Lung (tissue), 16 donors: ENCODE measurements around the gene ZNF322. TPM values are rescaled to one million over a fixed set of nuclear protein-coding genes. Genes with fewer than 3 reads are reported as not detected.
"Not testable (repeated sequence)": the region's sequence is repeated elsewhere in the genome, so short reads cannot be mapped to it uniquely, and the experiment has no call there.

Experiments used
- ATAC-seq: fragments of 200-7000 bp; cut with Tn5 transposase; one replicate; pipeline ENCODE4 v1.9.1; 2020; ENCODE audit warnings: moderate number of reproducible peaks; ENCODE audit not compliant: insufficient read depth, low FRiP score
- DNase-seq, 3 donors: peaks; one replicate each; pipeline ENCODE4 v3.0.0-alpha.2; 2013 to 2017
- H3K27ac ChIP-seq, 2 donors: one replicate each; pipeline ENCODE4 v1.5.1; 2013; ENCODE audit warnings: mild to moderate bottlenecking in 2 of 2, moderate library complexity in 2 of 2, control low read depth in 1 of 2, inconsistent platforms in 1 of 2, low read depth in 1 of 2, low read length in 1 of 2
- H3K27me3 ChIP-seq, 3 donors: one replicate each; pipeline ENCODE4 v1.5.1; 2013; ENCODE audit warnings: low read length in 2 of 3; ENCODE audit not compliant: control insufficient read depth in 3 of 3, insufficient read depth in 3 of 3
- H3K36me3 ChIP-seq, 4 donors: one replicate each; pipeline ENCODE4 v1.5.1; 2013; ENCODE audit warnings: low read length in 4 of 4, mild to moderate bottlenecking in 1 of 4, moderate library complexity in 1 of 4; ENCODE audit not compliant: control insufficient read depth in 4 of 4, insufficient read depth in 4 of 4
- H3K4me1 ChIP-seq, 5 donors: one replicate each; pipeline ENCODE4 v1.5.1; 2013; ENCODE audit warnings: low read length in 5 of 5, mild to moderate bottlenecking in 2 of 5, moderate library complexity in 1 of 5; ENCODE audit not compliant: control insufficient read depth in 5 of 5, insufficient read depth in 5 of 5
- H3K4me3 ChIP-seq: one replicate; pipeline ENCODE4 v1.5.1; 2013; ENCODE audit warnings: mild to moderate bottlenecking, control low read depth, moderate library complexity
- H3K9ac ChIP-seq, 2 donors: one replicate each; pipeline ENCODE4 v1.5.1; 2013; ENCODE audit warnings: low read length in 2 of 2, control low read depth in 1 of 2; ENCODE audit not compliant: insufficient read depth in 1 of 2
- H3K9me3 ChIP-seq, 4 donors: one replicate each; pipeline ENCODE4 v1.5.1; 2013; ENCODE audit warnings: low read length in 3 of 4, mild to moderate bottlenecking in 1 of 4, moderate library complexity in 1 of 4; ENCODE audit not compliant: control insufficient read depth in 4 of 4, insufficient read depth in 3 of 4
- WGBS, 2 donors: extraction: QIAGEN DNeasy Blood & Tissue Kit; methylation state at CpG; one replicate each; pipeline ENCODE4 v1.1.7; 2013; 5-methylcytosine and 5-hydroxymethylcytosine counted together
- long read RNA-seq, 5 donors: transcript quantifications; one replicate each; lab custom pipeline, GENCODE V29; 2026
- polyA plus RNA-seq, 2 donors: library from polyadenylated mRNA; stranded (reverse); fragments of 200-250 nt; gene quantifications; one replicate each; pipeline ENCODE4 v1.2.1, GENCODE V29; 2013
- total RNA-seq, 2 donors: library from RNA; depleted of rRNA in 1 of 2; stranded (reverse); fragments of >200 nt in 1 of 2; gene quantifications; one replicate each; pipeline ENCODE4 v1.2.1, GENCODE V29; 2014 to 2021
- TF ChIP-seq, protein P1 (sequence below): IDR thresholded peaks from 2 replicates; pipeline ENCODE4 v1.5.1; 2012; ENCODE audit warnings: mild to moderate bottlenecking; ENCODE audit errors: control extremely low read depth, extremely low read depth
- donor health status: control.
- donor health status: control.
- donor health status: Bipolar disorder and iron deficiency.
- donor health status: healthy.
- donor health status: DM: yes; HTN: yes; CAD: no.

Gene ZNF322, protein sequence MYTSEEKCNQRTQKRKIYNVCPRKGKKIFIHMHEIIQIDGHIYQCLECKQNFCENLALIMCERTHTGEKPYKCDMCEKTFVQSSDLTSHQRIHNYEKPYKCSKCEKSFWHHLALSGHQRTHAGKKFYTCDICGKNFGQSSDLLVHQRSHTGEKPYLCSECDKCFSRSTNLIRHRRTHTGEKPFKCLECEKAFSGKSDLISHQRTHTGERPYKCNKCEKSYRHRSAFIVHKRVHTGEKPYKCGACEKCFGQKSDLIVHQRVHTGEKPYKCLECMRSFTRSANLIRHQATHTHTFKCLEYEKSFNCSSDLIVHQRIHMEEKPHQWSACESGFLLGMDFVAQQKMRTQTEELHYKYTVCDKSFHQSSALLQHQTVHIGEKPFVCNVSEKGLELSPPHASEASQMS
- total RNA-seq: 10 to 100 TPM; 19.8 to 26.0 TPM
- 1 to 10 TPM; 5.8 to 9.1 TPM for polyA plus RNA-seq
- long read RNA-seq, donor 1, full-length matches to known transcripts: 14 of 14 reads
- long read RNA-seq, donor 1, partial matches to known transcripts: 0 of 14 reads
- long read RNA-seq, donor 1, other reads (novel, unspliced or antisense): 0 of 14 reads
- long read RNA-seq, donor 2, full-length matches to known transcripts: 6 of 6 reads
- long read RNA-seq, donor 2, partial matches to known transcripts: 0 of 6 reads
- long read RNA-seq, donor 2, other reads (novel, unspliced or antisense): 0 of 6 reads
- long read RNA-seq, donor 3, full-length matches to known transcripts: 11 of 11 reads
- long read RNA-seq, donor 3, partial matches to known transcripts: 0 of 11 reads
- long read RNA-seq, donor 3, other reads (novel, unspliced or antisense): 0 of 11 reads
- long read RNA-seq, donor 4, full-length matches to known transcripts: 8 of 8 reads
- long read RNA-seq, donor 4, partial matches to known transcripts: 0 of 8 reads
- long read RNA-seq, donor 4, other reads (novel, unspliced or antisense): 0 of 8 reads
- long read RNA-seq, donor 5, full-length matches to known transcripts: 24 of 36 reads
- long read RNA-seq, donor 5, partial matches to known transcripts: 12 of 36 reads
- long read RNA-seq, donor 5, other reads (novel, unspliced or antisense): 0 of 36 reads

DNA sequence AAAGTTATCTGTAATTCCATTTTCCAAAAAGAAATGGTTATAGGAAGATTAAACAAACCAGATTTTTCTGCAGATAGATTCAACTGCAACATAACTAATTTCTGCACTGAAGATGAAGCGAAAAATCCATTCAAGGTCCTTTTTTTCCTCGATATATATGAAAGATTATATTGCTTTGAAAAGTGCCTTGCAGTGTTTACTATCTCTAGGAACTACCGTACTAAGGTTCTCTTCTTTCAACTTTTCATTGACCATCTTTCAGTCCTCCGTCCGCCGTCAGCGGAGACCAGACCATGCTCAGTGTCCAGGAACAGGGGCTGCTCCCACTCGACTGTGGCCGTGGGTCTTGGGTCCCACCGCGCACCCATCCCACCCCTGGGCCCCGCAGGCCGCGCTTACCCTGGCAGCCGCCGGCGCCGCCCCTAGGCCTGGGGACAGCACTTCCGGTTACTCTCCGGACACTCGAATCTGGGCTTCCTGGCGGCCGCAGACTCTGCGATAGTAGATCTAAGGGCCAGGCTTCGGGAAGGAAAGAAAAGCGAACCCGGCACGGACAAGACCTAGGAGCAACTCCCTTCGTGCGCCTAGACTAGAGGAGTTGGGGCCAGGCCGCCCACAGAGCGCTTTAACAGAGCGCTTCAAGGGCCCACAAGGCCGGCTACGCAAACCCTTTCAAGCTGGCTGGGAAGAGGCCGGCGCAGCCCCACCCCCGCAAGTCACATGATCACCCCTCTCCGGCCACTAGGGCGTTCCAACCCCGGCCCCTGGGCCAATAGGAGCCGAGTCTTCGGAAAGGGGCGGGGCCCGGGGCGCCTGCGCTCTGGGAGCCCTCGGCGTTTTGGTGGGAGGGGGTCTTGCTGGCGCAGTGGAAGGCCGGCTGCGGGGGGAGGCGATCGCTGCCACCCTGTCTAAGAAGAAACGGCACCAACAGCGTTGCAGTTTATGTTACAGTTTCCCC is at the start of gene ZNF322:
TSS of gene ZNF322 (minus strand) at position 705 of the 958 bp plus-strand sequence. CDS start 21,193 bp downstream, outside the sequence.
- ATAC-seq: peak; percentile 100
- TF ChIP-seq, protein P1, sequence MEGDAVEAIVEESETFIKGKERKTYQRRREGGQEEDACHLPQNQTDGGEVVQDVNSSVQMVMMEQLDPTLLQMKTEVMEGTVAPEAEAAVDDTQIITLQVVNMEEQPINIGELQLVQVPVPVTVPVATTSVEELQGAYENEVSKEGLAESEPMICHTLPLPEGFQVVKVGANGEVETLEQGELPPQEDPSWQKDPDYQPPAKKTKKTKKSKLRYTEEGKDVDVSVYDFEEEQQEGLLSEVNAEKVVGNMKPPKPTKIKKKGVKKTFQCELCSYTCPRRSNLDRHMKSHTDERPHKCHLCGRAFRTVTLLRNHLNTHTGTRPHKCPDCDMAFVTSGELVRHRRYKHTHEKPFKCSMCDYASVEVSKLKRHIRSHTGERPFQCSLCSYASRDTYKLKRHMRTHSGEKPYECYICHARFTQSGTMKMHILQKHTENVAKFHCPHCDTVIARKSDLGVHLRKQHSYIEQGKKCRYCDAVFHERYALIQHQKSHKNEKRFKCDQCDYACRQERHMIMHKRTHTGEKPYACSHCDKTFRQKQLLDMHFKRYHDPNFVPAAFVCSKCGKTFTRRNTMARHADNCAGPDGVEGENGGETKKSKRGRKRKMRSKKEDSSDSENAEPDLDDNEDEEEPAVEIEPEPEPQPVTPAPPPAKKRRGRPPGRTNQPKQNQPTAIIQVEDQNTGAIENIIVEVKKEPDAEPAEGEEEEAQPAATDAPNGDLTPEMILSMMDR: no peak
- peak within 1 kb of the TSS; percentile 88 to 91 for H3K27ac ChIP-seq
- 1 to 7% methylated on average over 47 to 54 of the region's 56 CpGs for WGBS, 2 donors
- H3K4me3 ChIP-seq: peak within 1 kb of the TSS; percentile 89
- no peaks in the 10 kb centered on the region for H3K9me3 ChIP-seq
- H3K27me3 ChIP-seq: peaks cover 0 to 14% (median 3%) of the 10 kb centered on the region in 3 donors
- peaks cover 0 to 15% (median 5%) of the 10 kb centered on the region in 5 donors for H3K4me1 ChIP-seq
- peak; percentile 96 to 97 (median 97) for DNase-seq
- peaks cover 3 to 8% (median 3%) of the 10 kb centered on the region in 4 donors for H3K36me3 ChIP-seq
- H3K9ac ChIP-seq: peak within 1 kb of the TSS; percentile 49 to 82

DNA sequence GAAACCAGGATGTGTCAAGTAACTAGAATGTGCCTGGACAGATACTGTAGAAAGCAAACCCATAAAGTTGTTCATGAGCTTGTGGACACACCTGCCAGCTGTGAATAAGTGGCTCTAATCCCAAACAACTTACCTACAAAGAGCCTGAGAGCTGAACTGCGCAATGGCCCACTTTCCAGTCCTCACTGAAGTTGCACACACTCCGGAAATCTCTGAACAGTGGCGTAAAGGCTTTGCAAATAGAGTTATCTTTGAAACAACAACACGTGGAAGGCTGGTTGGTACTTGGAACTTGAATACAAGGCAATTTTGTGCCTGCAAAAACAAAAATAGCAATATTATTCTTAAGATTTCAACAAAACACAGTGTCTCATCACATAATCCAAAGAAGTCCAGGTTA is 46.2 kb upstream of the ZNF322 start:
- not testable (repeated sequence) for H3K4me1 ChIP-seq, H3K9ac ChIP-seq, H3K27me3 ChIP-seq, H3K27ac ChIP-seq, H3K4me3 ChIP-seq, ATAC-seq, H3K36me3 ChIP-seq, H3K9me3 ChIP-seq, DNase-seq
- WGBS, 2 donors: no CpG with 5 or more reads among the region's 4 CpGs

DNA sequence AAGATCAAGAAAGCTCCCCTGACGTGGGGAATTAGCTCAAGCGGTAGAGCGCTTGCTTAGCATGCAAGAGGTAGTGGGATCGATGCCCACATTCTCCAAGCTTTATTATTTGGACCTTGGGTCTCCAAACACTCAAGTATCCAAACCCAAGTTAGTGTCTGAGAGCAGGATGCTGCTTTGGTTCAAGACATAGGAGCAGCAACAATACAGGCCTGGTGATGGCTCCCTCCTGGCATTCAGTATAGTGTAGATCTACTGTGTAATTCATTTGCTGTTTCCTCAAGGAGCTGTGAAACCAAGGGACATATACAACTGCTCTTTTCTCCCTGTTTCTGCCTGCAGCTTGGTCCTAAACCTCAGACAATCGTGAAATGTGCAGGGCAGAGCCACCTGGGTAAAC is 45.8 kb upstream of the ZNF322 start:
- not testable (repeated sequence) for ATAC-seq, H3K4me1 ChIP-seq, H3K9ac ChIP-seq, H3K4me3 ChIP-seq, H3K9me3 ChIP-seq, H3K27ac ChIP-seq, DNase-seq, H3K36me3 ChIP-seq, H3K27me3 ChIP-seq
- no CpG with 5 or more reads among the region's 5 CpGs for WGBS, 2 donors

DNA sequence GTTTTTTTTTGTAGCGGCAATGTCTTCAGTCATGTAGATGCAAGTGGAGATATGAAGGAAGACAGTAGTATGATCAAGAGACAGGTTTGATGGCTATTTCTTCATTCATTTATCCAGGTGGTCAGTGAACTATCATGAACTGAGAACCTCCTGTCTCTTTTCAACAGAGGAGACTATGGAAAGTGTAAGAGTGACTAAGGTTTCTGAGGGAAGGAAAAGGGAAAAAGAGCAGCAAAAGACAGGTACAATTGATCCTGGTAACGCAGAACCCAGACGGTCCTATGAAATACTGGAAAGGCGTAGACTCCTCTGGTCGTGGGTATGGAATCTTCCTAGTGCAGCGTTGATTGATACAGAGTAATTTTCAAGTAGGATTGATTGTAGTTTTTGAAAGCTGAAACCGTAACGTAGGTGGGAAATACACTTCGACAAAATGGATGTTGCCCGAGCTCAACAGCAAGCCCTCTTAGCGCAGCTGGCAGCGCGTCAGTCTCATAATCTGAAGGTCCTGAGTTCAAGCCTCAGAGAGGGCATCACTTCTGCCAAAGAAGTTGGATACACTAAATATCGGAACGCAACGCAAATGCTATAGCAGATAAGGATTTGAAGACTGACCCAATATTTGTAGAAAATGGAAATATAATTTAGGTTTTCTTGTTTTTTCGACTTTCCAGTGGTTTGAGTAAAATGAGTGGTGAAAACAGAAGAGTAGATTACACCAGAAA is 41.6 kb upstream of the ZNF322 start:
- ATAC-seq: not testable (repeated sequence)

DNA sequence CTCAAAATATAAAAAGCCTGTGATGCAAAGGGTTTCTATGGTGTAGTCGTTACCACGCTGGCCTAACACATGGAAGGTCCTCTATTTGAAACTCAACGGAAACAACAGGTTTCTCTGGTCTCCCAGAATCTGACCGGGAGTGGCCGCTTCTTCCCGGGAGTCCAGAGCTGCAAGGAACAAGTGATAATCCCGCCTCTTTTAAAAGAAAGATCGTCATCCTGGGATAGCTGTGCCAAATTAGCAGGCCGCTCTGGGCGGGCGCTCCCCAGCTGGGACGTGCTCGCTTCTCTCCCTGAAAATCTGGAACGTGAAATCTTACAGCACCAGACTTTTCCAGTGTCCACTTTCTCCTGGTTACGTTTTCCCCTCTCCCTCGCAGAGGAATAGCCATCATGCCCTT is 38.0 kb upstream of the ZNF322 start:
- DNase-seq: not testable (repeated sequence)

More for the DNA sequence above, 41.6 kb upstream of the ZNF322 start:
- H3K9ac ChIP-seq, H3K9me3 ChIP-seq, H3K27me3 ChIP-seq, DNase-seq, H3K27ac ChIP-seq, H3K4me1 ChIP-seq, H3K36me3 ChIP-seq, H3K4me3 ChIP-seq: not testable (repeated sequence)
- WGBS, 2 donors: no CpG with 5 or more reads among the region's 17 CpGs

DNA sequence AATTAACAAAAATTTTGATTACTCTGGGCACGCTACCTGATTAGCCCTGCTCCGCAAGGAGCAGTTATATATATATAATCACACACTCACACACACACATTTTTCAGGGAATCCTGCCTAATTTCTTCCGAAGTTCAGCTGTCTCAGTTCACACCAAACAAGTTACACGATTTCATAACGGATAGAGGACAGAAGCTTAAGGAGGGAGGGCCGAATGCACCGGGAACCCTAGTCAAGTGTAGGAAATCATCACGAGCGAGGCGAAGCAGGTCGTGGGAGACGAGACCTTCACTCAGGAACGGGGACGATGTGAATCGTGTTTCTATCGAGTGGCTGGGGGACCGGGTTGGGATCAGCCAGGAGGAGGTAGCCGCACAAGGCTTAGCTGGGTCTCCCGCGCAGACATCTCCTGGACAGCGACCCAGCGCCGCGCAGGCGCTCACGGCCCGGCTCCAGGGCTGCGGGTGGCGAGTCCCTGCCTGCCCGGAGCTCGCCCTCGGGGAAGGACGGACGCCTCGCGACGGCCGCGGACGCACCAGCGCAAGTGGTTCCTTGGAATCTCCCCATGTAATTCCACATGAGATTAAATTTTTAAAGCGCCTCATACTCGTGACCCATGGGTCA is 29.9 kb upstream of the ZNF322 start:
- not testable (repeated sequence) for H3K27me3 ChIP-seq, DNase-seq, H3K27ac ChIP-seq, H3K4me1 ChIP-seq, H3K9ac ChIP-seq, ATAC-seq, H3K36me3 ChIP-seq, H3K4me3 ChIP-seq, H3K9me3 ChIP-seq
- WGBS, 2 donors: no CpG with 5 or more reads among the region's 43 CpGs

More for the DNA sequence above, 38.0 kb upstream of the ZNF322 start:
- not testable (repeated sequence) for H3K27ac ChIP-seq, H3K4me3 ChIP-seq, H3K9ac ChIP-seq, ATAC-seq, H3K27me3 ChIP-seq, H3K36me3 ChIP-seq, H3K9me3 ChIP-seq, H3K4me1 ChIP-seq
- no CpG with 5 or more reads among the region's 16 CpGs for WGBS, 2 donors
